ENCODE data around the gene ADAMTS19.

ADAMTS19 gene

DNA sequence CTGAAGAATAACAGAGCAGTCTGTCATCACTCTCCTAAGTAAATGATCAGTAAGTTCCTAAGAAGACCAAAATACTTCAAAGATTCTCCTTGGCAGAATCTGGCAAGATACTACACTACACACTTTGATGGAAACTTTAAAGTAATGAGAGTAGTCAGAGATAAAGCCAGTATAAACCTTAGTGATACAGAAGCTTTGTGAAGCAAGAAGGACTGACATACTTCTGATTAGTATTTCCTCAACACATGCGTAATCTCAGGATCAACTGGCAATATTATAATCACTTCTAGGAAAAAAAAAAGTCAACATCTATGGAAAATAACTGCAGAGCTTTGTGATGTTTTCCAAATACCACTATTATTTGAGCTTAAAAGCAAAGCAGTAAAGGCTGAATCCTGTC, 34.0 kb upstream of the ADAMTS19 start:
- TF ChIP-seq FOXP2 (optimal IDR thresholded peaks at IDR 0.05; ENCODE audit: borderline replicate concordance, extremely low read depth, extremely low read length, insufficient read depth) (no peak), POLR2AphosphoS5 (IDR thresholded peaks at IDR 0.05; ENCODE audit: low read depth, low read length) (no peak), TAF1 (IDR thresholded peaks at IDR 0.05; ENCODE audit: borderline replicate concordance, insufficient read depth, low read length) (no peak), SIN3A (IDR thresholded peaks at IDR 0.05; ENCODE audit: borderline replicate concordance, insufficient read depth, low read length) (no peak)
- TF ChIP-seq, protein P1, sequence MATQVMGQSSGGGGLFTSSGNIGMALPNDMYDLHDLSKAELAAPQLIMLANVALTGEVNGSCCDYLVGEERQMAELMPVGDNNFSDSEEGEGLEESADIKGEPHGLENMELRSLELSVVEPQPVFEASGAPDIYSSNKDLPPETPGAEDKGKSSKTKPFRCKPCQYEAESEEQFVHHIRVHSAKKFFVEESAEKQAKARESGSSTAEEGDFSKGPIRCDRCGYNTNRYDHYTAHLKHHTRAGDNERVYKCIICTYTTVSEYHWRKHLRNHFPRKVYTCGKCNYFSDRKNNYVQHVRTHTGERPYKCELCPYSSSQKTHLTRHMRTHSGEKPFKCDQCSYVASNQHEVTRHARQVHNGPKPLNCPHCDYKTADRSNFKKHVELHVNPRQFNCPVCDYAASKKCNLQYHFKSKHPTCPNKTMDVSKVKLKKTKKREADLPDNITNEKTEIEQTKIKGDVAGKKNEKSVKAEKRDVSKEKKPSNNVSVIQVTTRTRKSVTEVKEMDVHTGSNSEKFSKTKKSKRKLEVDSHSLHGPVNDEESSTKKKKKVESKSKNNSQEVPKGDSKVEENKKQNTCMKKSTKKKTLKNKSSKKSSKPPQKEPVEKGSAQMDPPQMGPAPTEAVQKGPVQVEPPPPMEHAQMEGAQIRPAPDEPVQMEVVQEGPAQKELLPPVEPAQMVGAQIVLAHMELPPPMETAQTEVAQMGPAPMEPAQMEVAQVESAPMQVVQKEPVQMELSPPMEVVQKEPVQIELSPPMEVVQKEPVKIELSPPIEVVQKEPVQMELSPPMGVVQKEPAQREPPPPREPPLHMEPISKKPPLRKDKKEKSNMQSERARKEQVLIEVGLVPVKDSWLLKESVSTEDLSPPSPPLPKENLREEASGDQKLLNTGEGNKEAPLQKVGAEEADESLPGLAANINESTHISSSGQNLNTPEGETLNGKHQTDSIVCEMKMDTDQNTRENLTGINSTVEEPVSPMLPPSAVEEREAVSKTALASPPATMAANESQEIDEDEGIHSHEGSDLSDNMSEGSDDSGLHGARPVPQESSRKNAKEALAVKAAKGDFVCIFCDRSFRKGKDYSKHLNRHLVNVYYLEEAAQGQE (IDR thresholded peaks at IDR 0.05; ENCODE audit: insufficient read depth in 1 of 2, low read depth in 2 of 2, low read length in 2 of 2) = no peak

DNA sequence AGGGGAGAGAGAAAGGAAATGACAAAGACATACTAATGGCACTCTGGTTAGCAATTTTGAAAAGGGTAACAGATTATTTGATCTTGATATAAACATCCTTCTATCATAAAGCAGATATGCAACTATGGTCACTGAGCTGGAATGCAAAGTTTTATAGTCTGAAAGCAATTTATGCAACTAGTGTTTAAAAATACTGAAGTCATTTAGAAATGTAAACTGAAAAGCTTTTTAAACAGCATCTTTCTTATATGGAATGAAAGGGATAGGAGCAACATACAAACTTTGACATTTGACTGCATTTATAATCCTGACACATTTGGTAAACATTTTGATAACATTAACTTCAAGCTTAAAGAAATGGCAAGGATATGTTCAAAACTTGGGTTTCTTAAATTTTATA, 28.7 kb upstream of the ADAMTS19 start:
- TF ChIP-seq SIN3A (IDR thresholded peaks at IDR 0.05; ENCODE audit: borderline replicate concordance, insufficient read depth, low read length) = no peak
- TF ChIP-seq, protein P1 (IDR thresholded peaks at IDR 0.05; ENCODE audit: insufficient read depth in 1 of 2, low read depth in 2 of 2, low read length in 2 of 2) = no peak
- no peak for TF ChIP-seq FOXP2 (optimal IDR thresholded peaks at IDR 0.05; ENCODE audit: borderline replicate concordance, extremely low read depth, extremely low read length, insufficient read depth)
- no peak for TF ChIP-seq POLR2AphosphoS5 (IDR thresholded peaks at IDR 0.05; ENCODE audit: low read depth, low read length)
- no peak for TF ChIP-seq TAF1 (IDR thresholded peaks at IDR 0.05; ENCODE audit: borderline replicate concordance, insufficient read depth, low read length)

DNA sequence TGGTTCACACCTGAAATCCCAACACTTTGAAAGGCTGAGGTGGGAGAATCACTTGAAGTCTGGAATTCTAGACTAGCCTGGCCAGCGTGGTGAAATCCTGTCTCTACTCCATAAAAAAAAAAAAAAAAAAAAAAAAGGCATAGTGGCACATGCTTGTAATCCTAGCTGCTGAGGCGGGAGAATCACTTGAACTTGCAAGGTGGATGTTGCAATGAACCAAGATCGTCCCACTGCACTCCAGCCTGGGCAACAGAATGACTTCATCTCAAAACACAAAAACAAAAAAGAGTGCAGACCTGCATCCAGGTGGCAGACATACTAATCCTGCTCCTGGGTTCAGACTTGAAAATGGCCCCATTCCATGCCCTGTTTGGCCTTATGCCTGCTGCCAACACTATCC, 21.8 kb upstream of the ADAMTS19 start:
- no peak for TF ChIP-seq FOXP2 (optimal IDR thresholded peaks at IDR 0.05; ENCODE audit: borderline replicate concordance, extremely low read depth, extremely low read length, insufficient read depth)
- TF ChIP-seq, protein P1 (IDR thresholded peaks at IDR 0.05; ENCODE audit: insufficient read depth in 1 of 2, low read depth in 2 of 2, low read length in 2 of 2) = no peak
- TF ChIP-seq SIN3A (IDR thresholded peaks at IDR 0.05; ENCODE audit: borderline replicate concordance, insufficient read depth, low read length) = no peak
- no peak for TF ChIP-seq POLR2AphosphoS5 (IDR thresholded peaks at IDR 0.05; ENCODE audit: low read depth, low read length)
- TF ChIP-seq TAF1 (IDR thresholded peaks at IDR 0.05; ENCODE audit: borderline replicate concordance, insufficient read depth, low read length) = no peak

DNA sequence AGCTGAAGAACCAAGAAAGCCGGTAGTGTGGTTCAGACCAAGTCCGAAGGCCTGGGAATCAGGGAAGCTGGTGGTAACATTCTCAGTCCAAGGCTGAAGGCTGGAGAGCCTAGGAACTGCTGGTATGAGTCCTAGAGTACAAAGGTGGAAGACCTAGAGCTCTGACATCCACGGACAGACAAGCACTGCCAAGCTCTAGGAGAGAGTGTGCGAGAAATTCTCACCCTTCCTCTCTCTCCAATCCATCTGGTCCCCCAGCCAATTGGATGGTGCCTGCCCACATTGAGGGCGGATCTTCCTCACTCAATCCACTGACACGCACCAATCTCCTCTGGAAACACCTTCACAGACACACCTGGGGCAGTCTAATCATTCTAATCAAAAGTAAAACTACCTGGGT, 19.7 kb upstream of the ADAMTS19 start:
- no peak for TF ChIP-seq TAF1 (IDR thresholded peaks at IDR 0.05; ENCODE audit: borderline replicate concordance, insufficient read depth, low read length)
- TF ChIP-seq, protein P1 (IDR thresholded peaks at IDR 0.05; ENCODE audit: insufficient read depth in 1 of 2, low read depth in 2 of 2, low read length in 2 of 2) = no peak
- TF ChIP-seq POLR2AphosphoS5 (IDR thresholded peaks at IDR 0.05; ENCODE audit: low read depth, low read length) = no peak
- no peak for TF ChIP-seq FOXP2 (optimal IDR thresholded peaks at IDR 0.05; ENCODE audit: borderline replicate concordance, extremely low read depth, extremely low read length, insufficient read depth)
- TF ChIP-seq SIN3A (IDR thresholded peaks at IDR 0.05; ENCODE audit: borderline replicate concordance, insufficient read depth, low read length) = no peak

DNA sequence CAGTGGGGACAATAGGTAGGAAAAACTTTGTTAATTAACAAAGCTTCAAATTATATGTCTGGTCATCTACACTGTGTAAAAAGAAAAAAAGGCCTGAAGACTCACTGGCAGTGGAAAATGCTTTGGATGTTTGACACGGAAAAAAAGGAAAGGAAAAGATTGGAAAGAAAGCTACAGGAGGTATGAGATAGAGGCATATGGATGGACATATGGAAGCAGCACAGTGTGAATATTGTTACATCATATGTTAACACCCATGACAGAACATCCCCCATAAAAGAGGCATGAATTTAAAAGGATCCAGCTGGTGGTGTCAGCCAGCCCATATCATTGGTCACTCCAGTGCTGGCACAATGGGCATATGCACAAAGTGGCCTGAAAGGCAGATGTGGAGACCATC, 19.0 kb upstream of the ADAMTS19 start:
- TF ChIP-seq FOXP2 (optimal IDR thresholded peaks at IDR 0.05; ENCODE audit: borderline replicate concordance, extremely low read depth, extremely low read length, insufficient read depth) = no peak
- TF ChIP-seq TAF1 (IDR thresholded peaks at IDR 0.05; ENCODE audit: borderline replicate concordance, insufficient read depth, low read length) = no peak
- TF ChIP-seq, protein P1 (IDR thresholded peaks at IDR 0.05; ENCODE audit: insufficient read depth in 1 of 2, low read depth in 2 of 2, low read length in 2 of 2) = no peak
